HepG2 (cell line): ENCODE measurements around the gene PPP1R13B. TPM values are rescaled to one million over a fixed set of nuclear protein-coding genes. Genes with fewer than 3 reads are reported as not detected.

ENCODE experiments used
- FOSL1 ChIP-seq: sonication (generic); formaldehyde crosslinking; IDR thresholded peaks from 2 replicates; pipeline ENCODE4 v1.9.0; 2021; ENCODE audit warnings: missing genetic modification reagents, borderline replicate concordance
- HES4 ChIP-seq: sonication (generic); formaldehyde crosslinking; IDR thresholded peaks from 2 replicates; pipeline ENCODE4 v1.9.0; 2021; ENCODE audit warnings: mild to moderate bottlenecking, missing genetic modification reagents, borderline replicate concordance
- MEIS2 ChIP-seq: sonication (generic); formaldehyde crosslinking; IDR thresholded peaks from 2 replicates; pipeline ENCODE4 v1.9.0; 2021; ENCODE audit warnings: mild to moderate bottlenecking, missing genetic modification reagents
- POLR2A ChIP-seq, 2 experiments: IDR thresholded peaks; 2 replicates each; pipeline ENCODE4 v1.6.1; 2011; ENCODE audit warnings: low read depth in 2 of 2, low read length in 2 of 2, mild to moderate bottlenecking in 1 of 2, moderate library complexity in 1 of 2; ENCODE audit not compliant: insufficient read depth in 1 of 2
- RFX3 ChIP-seq: IDR thresholded peaks from 2 replicates; pipeline ENCODE4 v1.6.1; 2016; ENCODE audit warnings: missing biosample characterization, missing genetic modification reagents
- SIX4 ChIP-seq: sonication (generic); formaldehyde crosslinking; IDR thresholded peaks from 2 replicates; pipeline ENCODE4 v1.4.0; 2020; ENCODE audit warnings: missing genetic modification reagents
- ZFAT ChIP-seq: sonication (generic); formaldehyde crosslinking; conservative IDR thresholded peaks from 2 replicates; pipeline ENCODE4 v1.8.1; 2023; ENCODE audit warnings: missing genetic modification reagents, inconsistent platforms
- polyA plus RNA-seq, 8 experiments: library from polyadenylated mRNA; depleted of rRNA in 3 of 8; stranded (reverse) in 7 of 8; unstranded in 1 of 8; fragments of >200 nt; fragmentation: Illumina TruSeq in 4 of 8; extraction: Trizol in 4 of 8; gene quantifications; 2 replicates each; pipeline versions ENCODE4 v1.2.1 to v1.2.3, GENCODE V29; 2011 to 2016; ENCODE audit warnings: low read depth in 4 of 8, missing spikeins in 1 of 8, mixed read lengths in 1 of 8; ENCODE audit not compliant: insufficient read depth in 1 of 8
- total RNA-seq, 5 experiments: library from RNA; depleted of rRNA; stranded (reverse); fragments of >200 nt; fragmentation: Illumina TruSeq; extraction: Trizol; gene quantifications; 2 replicates each; pipeline ENCODE4 v1.2.3, GENCODE V29; 2016; ENCODE audit warnings: low read depth in 1 of 5
- TF ChIP-seq, protein P1 (sequence below): sonication (generic); formaldehyde crosslinking; IDR thresholded peaks from 2 replicates; pipeline ENCODE4 v1.4.0; 2020; ENCODE audit warnings: missing genetic modification reagents, mild to moderate bottlenecking, borderline replicate concordance
- TF ChIP-seq, protein P2 (sequence below): sonication (generic); formaldehyde crosslinking; IDR thresholded peaks from 2 replicates; pipeline ENCODE4 v1.4.0; 2020; ENCODE audit warnings: missing genetic modification reagents
- TF ChIP-seq, protein P3 (sequence below): sonication (generic); formaldehyde crosslinking; IDR thresholded peaks from 2 replicates; pipeline ENCODE4 v1.4.0; 2020; ENCODE audit warnings: missing genetic modification reagents
- TF ChIP-seq, protein P4 (sequence below): sonication (generic); formaldehyde crosslinking; IDR thresholded peaks from 2 replicates; pipeline ENCODE4 v1.5.0; 2020; ENCODE audit warnings: mild to moderate bottlenecking, missing genetic modification reagents, borderline replicate concordance

The PPP1R13B gene
- total and polyA plus RNA-seq, 2 of the 13 experiments (the other 11 are each of a cell fraction or from before 2014, with no cell fraction given): 4.6 to 9.4 TPM

DNA sequence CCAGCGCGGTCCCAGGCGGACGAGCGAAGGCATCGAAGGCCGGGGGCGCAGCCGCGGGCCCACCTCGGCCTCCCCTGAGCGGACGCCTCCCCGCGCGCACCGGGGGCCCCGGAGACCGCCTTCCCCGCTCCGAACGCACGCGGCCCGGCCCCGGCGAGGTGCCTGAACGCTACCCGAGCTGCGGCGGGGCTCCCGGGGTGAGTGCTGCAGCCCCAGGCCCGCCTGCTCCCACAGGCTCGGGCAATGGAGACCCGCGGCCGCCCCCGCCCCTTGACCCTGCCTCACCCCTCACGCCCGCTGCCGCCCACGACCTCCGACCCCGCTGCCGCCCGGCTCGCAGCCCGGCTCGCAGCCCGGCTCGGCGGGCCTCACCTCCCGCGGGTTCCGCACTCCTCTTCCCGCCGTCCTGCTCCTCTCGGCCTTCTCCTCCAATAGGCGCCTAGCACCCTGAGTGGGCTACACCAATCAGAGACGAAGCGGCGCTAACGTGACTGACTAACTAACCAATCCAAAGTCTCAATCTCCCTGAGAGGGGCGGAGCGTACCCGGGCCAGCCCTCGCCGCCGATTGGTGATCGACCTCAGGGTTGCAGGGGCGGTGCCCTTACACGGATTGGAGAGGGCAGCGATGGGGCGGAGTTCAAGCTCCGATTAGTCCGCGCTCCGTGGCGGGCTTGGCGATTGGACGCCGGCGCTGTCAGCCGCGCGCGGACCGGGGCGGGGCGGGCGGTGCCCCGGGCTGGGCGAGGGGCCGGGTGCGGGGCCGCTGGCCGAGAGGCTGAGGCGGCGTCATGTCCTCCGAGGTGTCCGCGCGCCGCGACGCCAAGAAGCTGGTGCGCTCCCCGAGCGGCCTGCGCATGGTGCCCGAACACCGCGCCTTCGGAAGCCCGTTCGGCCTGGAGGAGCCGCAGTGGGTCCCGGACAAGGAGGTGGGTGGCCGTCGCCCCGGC, 132.0 kb downstream of the PPP1R13B start, which contains the start of the genes XRCC3 and ZFYVE21 (continued):
- TF ChIP-seq, protein P1, sequence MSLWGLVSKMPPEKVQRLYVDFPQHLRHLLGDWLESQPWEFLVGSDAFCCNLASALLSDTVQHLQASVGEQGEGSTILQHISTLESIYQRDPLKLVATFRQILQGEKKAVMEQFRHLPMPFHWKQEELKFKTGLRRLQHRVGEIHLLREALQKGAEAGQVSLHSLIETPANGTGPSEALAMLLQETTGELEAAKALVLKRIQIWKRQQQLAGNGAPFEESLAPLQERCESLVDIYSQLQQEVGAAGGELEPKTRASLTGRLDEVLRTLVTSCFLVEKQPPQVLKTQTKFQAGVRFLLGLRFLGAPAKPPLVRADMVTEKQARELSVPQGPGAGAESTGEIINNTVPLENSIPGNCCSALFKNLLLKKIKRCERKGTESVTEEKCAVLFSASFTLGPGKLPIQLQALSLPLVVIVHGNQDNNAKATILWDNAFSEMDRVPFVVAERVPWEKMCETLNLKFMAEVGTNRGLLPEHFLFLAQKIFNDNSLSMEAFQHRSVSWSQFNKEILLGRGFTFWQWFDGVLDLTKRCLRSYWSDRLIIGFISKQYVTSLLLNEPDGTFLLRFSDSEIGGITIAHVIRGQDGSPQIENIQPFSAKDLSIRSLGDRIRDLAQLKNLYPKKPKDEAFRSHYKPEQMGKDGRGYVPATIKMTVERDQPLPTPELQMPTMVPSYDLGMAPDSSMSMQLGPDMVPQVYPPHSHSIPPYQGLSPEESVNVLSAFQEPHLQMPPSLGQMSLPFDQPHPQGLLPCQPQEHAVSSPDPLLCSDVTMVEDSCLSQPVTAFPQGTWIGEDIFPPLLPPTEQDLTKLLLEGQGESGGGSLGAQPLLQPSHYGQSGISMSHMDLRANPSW (CRISPR knock-in tag): no peak
- TF ChIP-seq, protein P2, sequence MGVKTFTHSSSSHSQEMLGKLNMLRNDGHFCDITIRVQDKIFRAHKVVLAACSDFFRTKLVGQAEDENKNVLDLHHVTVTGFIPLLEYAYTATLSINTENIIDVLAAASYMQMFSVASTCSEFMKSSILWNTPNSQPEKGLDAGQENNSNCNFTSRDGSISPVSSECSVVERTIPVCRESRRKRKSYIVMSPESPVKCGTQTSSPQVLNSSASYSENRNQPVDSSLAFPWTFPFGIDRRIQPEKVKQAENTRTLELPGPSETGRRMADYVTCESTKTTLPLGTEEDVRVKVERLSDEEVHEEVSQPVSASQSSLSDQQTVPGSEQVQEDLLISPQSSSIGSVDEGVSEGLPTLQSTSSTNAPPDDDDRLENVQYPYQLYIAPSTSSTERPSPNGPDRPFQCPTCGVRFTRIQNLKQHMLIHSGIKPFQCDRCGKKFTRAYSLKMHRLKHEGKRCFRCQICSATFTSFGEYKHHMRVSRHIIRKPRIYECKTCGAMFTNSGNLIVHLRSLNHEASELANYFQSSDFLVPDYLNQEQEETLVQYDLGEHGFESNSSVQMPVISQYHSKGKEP (CRISPR knock-in tag): no peak
- TF ChIP-seq MEIS2: peak; percentile 7; the same call in 1 of the 2 replicates
- no peak for TF ChIP-seq ZFAT (CRISPR knock-in tag)
- TF ChIP-seq, protein P3, sequence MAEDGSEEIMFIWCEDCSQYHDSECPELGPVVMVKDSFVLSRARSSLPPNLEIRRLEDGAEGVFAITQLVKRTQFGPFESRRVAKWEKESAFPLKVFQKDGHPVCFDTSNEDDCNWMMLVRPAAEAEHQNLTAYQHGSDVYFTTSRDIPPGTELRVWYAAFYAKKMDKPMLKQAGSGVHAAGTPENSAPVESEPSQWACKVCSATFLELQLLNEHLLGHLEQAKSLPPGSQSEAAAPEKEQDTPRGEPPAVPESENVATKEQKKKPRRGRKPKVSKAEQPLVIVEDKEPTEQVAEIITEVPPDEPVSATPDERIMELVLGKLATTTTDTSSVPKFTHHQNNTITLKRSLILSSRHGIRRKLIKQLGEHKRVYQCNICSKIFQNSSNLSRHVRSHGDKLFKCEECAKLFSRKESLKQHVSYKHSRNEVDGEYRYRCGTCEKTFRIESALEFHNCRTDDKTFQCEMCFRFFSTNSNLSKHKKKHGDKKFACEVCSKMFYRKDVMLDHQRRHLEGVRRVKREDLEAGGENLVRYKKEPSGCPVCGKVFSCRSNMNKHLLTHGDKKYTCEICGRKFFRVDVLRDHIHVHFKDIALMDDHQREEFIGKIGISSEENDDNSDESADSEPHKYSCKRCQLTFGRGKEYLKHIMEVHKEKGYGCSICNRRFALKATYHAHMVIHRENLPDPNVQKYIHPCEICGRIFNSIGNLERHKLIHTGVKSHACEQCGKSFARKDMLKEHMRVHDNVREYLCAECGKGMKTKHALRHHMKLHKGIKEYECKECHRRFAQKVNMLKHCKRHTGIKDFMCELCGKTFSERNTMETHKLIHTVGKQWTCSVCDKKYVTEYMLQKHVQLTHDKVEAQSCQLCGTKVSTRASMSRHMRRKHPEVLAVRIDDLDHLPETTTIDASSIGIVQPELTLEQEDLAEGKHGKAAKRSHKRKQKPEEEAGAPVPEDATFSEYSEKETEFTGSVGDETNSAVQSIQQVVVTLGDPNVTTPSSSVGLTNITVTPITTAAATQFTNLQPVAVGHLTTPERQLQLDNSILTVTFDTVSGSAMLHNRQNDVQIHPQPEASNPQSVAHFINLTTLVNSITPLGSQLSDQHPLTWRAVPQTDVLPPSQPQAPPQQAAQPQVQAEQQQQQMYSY: no peak
- peak; percentile 59 to 92 for TF ChIP-seq POLR2A (IDR thresholded peaks at IDR 0.05; ENCODE audit: insufficient read depth in 1 of 2, low read depth in 2 of 2, low read length in 2 of 2)
- TF ChIP-seq SIX4: no peak
- TF ChIP-seq FOSL1 (CRISPR knock-in tag): no peak
- TF ChIP-seq RFX3 (CRISPR knock-in tag): no peak
- TF ChIP-seq HES4 (CRISPR knock-in tag): no peak; the same call in 1 of the 2 replicates
- TF ChIP-seq, protein P4, sequence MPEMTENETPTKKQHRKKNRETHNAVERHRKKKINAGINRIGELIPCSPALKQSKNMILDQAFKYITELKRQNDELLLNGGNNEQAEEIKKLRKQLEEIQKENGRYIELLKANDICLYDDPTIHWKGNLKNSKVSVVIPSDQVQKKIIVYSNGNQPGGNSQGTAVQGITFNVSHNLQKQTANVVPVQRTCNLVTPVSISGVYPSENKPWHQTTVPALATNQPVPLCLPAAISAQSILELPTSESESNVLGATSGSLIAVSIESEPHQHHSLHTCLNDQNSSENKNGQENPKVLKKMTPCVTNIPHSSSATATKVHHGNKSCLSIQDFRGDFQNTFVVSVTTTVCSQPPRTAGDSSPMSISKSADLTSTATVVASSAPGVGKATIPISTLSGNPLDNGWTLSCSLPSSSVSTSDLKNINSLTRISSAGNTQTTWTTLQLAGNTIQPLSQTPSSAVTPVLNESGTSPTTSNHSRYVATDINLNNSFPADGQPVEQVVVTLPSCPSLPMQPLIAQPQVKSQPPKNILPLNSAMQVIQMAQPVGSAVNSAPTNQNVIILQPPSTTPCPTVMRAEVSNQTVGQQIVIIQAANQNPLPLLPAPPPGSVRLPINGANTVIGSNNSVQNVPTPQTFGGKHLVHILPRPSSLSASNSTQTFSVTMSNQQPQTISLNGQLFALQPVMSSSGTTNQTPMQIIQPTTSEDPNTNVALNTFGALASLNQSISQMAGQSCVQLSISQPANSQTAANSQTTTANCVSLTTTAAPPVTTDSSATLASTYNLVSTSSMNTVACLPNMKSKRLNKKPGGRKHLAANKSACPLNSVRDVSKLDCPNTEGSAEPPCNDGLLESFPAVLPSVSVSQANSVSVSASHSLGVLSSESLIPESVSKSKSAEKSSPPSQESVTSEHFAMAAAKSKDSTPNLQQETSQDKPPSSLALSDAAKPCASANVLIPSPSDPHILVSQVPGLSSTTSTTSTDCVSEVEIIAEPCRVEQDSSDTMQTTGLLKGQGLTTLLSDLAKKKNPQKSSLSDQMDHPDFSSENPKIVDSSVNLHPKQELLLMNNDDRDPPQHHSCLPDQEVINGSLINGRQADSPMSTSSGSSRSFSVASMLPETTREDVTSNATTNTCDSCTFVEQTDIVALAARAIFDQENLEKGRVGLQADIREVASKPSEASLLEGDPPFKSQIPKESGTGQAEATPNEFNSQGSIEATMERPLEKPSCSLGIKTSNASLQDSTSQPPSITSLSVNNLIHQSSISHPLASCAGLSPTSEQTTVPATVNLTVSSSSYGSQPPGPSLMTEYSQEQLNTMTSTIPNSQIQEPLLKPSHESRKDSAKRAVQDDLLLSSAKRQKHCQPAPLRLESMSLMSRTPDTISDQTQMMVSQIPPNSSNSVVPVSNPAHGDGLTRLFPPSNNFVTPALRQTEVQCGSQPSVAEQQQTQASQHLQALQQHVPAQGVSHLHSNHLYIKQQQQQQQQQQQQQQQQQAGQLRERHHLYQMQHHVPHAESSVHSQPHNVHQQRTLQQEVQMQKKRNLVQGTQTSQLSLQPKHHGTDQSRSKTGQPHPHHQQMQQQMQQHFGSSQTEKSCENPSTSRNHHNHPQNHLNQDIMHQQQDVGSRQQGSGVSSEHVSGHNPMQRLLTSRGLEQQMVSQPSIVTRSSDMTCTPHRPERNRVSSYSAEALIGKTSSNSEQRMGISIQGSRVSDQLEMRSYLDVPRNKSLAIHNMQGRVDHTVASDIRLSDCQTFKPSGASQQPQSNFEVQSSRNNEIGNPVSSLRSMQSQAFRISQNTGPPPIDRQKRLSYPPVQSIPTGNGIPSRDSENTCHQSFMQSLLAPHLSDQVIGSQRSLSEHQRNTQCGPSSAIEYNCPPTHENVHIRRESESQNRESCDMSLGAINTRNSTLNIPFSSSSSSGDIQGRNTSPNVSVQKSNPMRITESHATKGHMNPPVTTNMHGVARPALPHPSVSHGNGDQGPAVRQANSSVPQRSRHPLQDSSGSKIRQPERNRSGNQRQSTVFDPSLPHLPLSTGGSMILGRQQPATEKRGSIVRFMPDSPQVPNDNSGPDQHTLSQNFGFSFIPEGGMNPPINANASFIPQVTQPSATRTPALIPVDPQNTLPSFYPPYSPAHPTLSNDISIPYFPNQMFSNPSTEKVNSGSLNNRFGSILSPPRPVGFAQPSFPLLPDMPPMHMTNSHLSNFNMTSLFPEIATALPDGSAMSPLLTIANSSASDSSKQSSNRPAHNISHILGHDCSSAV (CRISPR knock-in tag): no peak
